HepG2 (cell line): ENCODE results near the gene NUB1.

Source experiments
- EZH2 ChIP-seq: conservative IDR thresholded peaks from 2 replicates; pipeline ENCODE4 v1.6.1; 2012; ENCODE audit warnings: mild to moderate bottlenecking, low read depth, low read length, moderate library complexity
- RFX5 ChIP-seq: IDR thresholded peaks from 2 replicates; pipeline ENCODE4 v1.6.1; 2011; ENCODE audit warnings: low read depth, low read length, improper control_type of control experiment

- no peak for TF ChIP-seq EZH2
- no peak for TF ChIP-seq RFX5
Observed at GRCh38 chr7:151405588-151405987, 64.0 kb downstream of the NUB1 start.
